TTC549 (cell line): ENCODE data around the gene DCAF4.

Source experiments
- FAIRE-seq: peaks from 2 replicates; lab custom pipeline; 2012; peaks lifted over from hg19 to GRCh38; lab: Jason Lieb, UNC

Gene DCAF4

DNA sequence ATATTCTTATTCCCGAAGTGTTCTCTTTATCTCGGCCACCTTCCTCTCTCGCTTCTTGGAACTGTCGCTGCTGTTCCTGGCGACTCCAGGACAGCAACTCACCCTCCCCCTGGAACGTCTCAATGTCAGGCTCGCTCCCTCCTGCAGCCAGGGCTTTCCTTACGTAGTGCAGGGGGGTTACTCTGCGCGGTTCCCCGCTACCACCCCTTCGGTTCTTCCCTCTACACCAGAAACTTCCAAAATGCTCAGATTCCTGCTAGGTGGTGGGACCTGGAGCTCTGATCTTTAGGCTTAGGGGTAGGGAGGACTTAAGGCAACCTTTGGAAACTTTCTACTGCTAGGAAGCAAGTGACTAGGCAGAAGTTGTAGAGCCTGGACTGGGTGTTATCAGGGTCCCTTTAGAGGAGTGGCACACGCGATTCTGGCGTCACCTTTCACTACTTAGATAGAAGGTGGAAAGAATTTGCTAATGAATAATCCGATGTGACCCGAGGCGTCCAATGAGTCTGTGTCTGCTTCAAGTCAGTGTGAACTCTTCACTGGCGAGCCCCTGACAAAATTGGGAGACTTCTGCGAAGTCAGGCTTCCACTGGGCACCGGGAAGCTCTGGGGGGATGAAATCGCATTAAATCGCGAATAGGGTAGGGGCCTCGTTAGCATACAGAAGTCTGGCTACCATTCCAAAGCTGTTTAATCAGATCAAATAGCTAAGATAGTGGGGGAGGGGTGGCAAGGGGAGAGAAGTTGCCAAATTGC is 31.5 kb upstream of the DCAF4 start:
- FAIRE-seq, result no peak

DNA sequence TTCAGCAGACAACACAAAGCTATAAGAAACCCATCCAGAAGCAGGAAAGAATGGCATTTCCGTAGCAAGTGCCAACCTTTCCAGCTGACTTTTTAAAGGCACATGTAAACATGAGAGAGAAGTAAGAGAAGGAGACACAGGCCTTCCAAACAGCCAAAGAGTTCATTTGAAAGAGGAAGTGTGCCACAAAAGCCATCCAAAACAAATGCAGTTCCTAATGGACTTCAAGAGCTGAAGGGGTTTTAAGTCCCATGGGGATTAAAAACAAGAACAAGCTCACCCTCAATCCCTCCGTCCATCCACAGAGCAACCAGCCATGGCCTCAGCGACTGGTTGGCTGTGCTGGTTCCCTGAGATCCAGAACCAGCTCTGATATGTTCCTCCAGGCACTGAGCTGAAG is 27.8 kb upstream of the DCAF4 start:
- no peak for FAIRE-seq

DNA sequence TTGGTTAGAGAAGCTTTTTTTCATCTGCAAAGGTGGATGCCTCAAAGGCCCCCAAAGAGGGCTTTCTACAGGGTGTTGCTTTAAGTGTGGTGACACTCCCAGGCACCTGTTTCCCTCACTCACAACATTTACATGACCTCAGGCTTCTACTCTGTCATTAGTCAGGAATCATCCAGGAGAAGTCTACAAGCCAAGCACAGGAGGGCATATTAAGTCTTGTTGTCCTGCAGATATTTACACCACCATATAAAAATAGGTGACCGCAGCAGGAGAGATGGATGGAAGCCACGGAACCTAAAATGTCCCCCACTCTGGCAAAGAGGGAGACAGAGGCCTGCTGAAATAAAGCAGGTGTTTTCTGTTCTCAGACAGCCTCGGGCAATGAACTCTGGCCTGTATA is 24.9 kb upstream of the DCAF4 start:
- no peak for FAIRE-seq

DNA sequence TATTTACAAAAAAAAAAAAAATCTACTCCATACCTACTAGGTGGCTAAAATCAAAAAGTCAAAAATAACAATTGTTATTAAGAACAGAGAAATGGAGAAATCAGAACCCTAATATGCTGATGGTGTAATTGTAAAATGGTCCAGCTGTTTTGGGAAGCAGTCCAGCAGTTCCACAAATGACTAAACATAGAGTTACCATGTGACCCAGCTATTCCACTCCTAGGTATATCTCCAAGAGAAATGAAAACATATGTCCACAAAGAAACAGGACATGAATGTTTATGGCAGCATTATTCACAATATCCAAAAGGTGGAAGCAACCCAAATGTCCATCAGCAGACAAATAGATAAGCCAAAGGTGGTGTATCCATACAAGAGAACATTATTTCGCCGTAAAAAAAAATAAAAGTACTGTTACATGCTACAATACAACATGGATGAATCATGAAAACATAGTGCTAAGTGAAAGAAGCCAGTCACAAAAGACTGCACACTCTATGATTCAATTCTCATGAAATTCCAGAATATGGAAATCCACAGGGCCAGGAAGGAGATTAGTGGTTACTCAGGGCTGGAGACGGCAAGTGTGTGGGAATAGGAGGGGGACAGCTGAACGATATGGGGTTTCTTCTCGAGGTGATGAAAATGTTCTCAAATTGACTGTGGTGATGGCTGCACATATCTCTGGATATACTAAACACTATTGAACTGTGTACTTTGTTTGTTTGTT is 23.3 kb upstream of the DCAF4 start:
- no peak for FAIRE-seq

DNA sequence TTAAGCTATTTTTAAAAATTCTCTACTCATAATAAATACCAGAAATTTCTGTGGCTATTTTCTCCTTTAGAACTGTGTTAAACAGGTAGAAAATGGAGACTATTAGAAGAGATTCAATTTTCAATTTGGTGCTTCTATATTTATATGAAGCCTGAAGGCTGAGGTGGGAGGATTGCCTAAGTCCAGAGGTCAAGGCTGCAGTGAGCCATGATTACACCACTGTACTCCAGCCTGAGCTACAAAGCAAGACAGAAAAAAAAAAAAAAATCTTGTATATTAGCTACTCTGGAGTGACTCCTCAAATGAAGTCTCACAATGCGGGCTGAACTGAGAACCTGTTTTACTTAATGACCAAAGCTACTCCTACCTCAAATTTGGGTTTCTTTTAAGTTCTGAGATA is 22.5 kb upstream of the DCAF4 start:
- no peak for FAIRE-seq

DNA sequence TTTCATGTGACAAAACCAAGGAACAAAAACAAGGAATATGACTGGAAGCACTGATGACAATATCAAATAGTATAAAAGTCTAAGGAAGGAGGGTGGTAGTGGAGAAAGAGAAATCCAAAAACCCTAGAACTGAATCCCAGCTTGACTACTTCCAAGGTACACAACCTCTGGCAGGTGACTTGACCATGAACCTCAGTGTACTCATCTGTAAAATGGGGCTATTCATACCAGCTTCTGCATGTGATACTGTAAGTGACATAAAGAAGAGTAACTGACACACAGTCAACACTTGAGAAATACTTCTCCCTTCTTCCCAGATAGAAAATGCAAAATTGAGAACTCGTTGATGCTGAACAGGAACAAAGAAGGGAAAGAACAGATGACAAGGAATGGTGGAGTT is 22.0 kb upstream of the DCAF4 start:
- FAIRE-seq, result no peak

DNA sequence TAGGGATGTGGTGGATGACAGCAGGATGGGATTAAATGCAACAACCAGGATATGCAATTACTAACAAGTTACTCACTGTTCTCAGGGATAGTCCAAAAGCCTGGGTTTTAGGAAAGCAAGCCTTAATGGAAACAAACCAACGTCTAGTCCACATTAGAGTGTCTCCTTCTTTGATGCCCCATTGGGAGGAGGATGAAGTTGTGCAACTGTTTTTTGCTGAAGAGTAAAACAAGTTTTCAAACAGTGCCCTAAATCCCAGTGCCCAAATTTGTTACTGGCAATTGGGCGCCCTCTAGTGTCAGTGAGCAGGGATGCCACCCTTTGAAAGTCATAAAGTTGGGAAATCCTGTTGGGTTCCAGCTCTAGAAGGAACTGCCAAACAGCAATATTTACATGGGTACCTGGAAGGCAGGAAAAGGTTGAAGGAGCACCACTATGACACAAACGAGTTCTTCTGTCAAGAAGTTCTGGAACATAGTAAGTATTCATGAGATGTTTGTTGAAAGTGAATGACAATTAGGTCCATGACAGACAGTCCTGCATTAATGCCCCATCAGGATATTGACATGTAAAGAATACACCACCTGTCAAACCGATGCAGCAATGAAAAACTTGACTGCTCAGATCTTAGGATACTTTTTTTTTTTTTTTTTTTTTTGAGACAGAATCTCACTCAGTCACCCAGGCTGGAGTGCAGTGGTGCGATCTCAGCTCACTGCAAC is 21.3 kb upstream of the DCAF4 start:
- peak; percentile 9 for FAIRE-seq

DNA sequence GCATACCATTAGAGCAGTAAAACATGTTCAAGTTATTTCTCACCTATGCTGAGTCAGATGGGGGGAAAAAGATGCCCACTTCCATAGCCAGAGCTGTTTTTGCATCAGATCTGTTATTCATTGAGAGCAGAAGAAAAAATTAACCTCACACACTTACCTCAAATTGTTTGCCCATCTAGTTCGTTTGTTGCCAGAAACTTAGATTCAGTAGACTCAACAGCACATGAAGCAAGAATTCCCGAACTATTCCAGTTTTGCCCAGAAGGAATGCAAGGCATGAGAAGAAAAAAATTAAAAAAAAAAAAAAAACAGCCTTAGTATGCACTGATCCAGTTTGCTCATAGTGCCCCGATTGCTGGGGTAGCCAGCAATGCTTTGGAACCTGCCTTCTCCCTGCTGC is 19.9 kb upstream of the DCAF4 start:
- FAIRE-seq, result no peak

DNA sequence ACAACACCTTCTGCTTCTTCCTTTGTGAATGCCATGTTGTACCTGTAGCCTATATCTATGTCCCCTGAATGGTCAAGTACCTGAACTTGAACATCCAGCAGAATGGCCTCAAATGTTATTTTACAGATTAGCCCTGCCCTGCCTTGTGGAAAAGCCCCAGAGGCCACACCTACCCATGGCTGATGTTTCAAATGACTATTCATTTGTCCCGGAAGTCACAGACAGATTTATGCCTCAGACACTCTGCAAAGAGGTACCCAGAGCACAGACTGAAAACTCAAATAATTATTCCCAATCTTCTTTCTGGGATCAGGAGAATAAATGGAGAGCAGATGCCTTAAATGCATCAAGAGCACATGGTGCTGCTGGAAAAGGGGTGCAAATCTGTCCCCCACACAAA is 19.4 kb upstream of the DCAF4 start:
- no peak for FAIRE-seq

DNA sequence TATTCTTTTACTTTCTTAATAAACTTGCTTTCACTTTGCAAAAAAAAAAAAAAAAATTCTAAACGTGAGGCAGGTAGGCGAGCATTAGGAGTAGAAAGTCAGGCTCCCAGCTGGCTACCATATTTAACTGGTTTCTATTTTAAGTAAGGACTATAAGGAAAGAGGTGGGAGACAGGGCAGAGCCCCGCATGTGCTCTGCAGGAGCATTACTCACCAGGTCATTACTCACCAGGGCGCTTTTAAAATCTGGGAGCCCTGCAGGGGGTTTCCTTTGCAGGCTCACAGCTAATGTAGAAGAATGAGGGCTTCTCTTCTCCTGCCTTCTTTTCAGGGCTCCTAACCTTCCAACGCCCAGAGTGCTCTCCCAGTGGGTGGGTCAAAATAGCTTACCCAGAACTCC is 18.4 kb upstream of the DCAF4 start:
- FAIRE-seq, result no peak

DNA sequence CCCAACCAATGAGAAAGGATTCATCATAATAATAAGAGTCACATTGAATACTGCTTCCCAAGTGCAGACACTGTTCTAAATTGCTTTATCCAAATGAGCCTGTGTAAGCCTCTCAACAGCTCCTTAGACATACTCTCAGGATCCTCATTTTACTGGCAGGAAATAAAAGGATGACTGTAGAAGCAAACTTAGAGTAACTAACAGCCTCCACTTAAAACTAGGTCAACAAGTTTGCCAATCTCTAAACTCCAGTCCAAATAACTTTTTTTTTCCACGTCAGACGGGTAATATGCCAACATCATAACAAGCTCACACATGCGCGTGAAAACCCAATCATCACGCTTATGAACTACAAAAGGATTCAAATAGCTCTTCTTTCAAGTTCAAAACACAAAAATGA is 17.1 kb upstream of the DCAF4 start:
- FAIRE-seq, result no peak

DNA sequence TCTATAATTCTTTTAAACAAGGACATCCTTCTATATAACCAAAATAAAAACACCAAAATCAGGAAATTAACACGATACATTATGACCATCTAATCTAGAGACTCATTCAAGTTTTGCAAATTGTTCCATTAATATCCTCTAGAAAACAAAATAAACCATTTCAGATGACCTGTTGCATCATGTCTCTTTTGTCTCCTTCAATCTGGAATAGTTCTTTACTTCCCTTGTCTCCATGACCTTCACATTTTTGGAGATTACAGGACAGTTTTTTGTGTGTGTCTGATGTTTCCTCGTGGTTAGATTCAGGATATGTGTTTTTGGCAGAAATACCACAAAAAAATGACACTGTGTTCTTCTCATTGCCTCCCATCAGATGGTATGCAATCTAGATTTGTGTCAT is 12.5 kb upstream of the DCAF4 start:
- FAIRE-seq, result no peak

DNA sequence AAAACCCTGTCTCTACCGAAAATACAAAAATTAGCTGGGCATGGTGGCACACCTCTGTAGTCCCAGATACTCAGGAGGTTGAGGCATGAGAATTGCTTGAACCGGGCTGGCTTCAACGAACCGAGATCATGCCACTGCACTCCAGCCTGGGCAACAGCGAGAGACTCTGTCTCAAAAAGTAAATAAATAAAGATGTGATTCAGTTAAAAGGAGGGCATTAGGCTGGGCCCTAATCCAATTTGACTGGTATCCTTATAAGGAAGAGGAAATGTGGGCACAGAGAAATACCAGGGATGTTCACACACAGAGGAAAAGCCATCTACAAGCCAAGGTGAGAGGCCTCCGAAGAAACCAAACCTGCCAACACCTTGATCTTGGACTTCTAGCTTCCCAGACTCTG is 10.1 kb upstream of the DCAF4 start:
- FAIRE-seq, result no peak

DNA sequence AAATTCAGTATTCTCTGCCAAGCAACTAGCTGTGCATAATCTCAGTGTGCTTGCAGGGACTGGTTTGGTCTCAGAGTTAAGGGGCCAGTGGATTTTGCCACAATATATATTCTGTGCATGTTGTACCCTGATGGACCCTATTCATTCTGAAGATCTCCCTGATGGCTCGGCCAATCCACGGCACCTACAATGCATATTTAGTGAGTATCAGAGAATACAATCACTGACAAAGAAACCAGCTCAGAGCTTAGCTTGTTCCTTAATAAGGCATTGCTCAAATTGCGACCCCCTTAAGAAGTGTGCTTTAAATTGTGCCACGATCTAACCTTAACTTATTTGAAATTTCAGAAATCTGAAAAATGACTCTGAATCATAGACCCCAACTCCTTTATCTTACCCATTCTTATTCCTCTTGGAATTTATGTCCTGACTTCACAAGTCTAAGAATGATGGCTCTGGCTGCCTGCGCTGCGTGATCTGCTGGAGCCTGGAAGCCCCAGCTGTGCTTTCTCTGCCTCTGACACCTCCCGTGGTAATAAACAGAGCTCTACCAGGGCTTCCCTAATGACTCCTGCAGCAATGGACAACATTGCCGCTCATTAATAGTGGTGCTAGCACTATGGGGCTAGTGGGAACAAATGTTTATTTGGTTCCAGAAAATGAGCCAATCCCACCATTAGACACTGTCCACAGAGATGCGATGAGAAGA is 9.0 kb upstream of the DCAF4 start:
- FAIRE-seq, result no peak

DNA sequence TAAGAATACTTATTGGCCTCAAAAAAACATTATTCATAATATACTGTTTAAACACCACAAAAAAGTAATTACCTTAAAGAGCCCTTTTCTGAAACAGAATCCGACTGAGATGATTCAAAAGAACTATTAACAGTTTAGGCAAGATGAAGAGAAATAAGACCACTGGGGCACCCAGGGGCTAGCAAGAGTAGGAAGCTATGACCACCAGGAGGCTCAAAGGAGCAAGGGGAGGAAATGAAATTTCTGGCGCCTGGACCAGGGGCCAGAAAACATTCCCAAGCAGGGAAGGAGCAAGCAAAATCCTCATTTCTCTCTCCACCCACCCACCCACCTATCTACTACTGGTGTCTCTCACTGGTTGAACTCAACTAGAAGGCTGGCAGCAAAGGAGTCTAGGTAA is 6.3 kb upstream of the DCAF4 start:
- FAIRE-seq, result no peak

DNA sequence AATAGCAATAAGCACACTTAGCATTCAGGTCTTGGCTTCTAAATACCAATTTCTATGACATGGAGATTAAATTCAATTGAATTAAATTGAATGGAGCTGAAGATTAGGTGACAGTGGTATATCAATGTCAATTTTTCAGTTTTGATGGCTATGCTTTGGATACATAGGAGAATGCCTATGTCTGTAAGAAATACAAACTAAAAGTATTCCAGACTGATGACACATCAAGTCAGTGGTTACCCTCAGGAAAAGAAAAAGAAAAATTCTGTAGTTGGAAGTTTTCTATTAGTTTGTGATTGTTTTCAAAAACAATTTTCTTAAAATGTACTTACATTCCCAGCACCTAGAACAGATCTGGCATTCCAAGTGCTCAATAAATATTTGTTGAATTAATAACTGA is 4.9 kb upstream of the DCAF4 start:
- FAIRE-seq, result no peak

DNA sequence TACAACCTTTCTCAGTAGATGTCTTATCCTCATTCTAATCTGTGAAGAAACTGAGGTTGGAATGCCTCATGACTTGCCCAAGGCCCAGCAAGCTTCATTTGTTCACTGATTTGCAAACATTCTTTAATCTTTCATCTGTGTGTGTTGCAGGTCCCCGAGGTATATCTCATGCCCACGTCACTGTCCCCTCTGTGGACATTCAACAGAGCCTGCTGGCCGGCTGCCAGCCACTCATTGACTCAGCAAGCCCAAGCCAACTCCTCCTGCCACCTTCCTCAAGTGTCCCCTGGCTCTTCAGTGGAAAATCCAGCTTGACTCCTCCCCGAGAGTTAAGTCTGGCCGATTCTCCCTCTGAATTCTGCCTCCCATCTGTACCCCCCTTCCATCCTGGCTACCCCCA is 1.9 kb upstream of the DCAF4 start:
- no peak for FAIRE-seq

DNA sequence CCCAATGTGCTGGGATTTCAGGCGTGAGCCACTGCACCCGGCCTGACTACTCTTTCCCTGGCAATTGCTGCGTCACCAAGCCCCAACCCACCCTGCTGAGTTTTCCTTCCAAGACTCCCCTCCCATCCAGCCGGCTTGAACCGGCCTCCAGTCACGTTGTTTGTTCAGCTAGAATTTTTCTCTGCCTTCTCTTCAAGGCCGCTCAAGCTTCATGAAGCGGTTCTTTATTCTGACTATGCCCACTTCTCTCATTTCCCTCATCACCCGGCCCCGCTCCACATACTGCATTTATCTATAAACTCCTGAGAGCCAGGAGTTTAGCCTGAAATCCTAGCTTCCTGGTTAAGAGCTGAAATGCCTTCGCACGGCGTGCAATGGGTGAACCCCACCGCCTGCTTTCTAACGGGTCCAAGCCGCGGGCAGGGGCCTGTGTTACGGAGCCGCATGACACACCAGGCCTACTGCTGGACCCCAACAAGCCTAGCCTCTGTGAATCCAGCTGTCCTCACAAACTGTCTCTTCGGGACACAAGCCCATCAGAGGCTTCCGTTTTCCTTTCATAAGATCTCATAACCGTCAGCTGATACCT is 999 bp upstream of the DCAF4 start:
- FAIRE-seq, result no peak

DNA sequence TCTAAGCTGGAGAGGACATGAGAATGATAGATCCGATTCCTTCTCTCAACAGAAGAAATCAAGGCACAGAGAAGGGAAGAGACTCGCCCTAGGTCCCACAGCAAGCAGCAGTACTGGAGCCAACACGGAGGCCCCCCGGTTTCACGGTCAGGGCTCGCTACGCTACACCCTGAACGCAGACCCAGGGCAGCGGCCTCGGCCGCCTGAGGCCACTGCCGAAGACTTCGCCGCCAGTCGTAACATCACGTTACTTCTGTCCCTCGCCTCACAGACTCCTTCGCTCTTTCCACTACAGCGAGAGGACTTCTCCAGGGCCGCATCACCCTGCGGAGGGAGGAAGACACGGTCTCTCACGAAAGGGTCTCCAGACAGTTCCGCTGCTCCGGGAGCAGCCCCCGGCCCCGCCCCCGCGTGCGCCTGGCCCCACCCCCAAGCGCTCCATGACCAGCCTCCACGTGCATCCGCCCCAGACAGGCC is 411 bp upstream of the DCAF4 start:
- no peak for FAIRE-seq

DNA sequence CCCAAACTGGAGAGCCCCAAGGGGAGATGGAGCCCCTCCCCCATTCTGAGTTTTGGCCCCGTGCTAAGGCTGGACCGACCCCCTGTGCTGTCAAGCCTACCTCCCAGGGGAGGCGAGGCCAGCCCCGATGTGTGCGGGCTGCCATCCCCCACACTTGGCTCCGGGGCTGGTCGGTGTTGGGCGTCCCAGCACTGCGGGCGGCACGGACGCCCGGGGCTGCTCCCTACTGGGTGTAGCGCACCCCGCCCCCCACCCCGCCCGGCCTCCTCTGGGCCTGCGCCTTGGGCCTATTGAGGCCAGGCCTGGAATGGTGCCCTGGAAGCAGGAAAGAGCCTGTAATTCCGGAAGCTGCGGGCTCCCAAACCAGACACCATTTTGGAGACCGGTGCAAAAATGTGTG is 2.6 kb downstream of the DCAF4 start:
- FAIRE-seq, result no peak

DNA sequence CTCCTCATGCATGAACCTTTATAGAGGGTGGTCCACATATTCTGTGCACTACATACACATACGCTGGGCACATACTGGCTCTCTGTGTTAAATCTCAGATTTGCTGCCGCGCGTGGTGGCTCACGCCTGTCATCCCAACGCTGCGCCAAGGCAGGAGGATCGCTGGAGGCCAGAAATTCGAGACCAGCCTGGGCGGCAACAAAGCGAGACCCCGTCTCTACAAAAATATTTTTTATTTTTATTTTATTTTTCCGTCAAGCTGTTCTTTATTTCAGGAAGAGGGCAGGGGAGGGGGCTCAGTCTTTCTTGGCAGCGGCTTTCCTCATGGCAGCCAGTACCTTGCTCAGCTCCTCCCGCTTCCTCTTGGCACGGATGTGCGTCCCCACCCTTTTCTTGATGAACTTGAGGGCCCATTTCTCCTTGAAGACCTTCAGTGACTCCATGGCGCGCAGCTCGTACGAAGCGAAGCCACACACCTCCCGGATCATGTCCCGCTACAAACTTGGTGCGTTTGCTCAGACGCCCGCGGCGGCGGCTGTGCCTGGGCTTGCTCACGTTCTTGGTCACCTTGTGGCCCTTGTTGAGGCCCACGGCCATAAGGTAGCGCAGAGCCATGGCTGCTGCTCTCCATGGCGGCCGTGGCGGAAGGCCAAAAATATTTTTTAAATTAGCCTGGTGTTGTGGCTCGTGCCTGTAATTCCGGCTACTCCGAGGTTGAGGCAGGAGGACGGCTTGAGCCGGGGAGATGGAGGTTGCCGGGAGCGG is 3.2 kb downstream of the DCAF4 start:
- FAIRE-seq, result no peak

DNA sequence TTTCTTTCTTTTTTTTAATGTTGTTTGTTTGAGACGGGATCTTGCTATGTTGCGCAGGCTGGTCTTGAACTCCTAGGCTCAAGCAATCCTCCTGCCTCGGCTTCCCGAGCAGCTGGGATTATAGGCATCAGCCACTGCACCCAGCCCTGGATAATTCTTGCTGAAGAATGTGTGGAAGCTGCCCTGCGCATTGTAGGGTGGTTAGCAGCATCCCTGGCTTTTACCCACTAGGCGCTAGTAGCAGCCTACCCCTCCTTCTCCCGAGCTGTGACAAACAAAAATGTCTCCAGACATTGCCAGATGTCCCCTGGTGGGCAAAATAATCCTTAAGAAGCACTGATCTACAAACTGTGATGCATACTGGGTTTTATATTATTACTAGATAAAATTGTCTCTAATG is 6.6 kb downstream of the DCAF4 start:
- FAIRE-seq, result no peak
